SK-N-MC (cell line): Measurements from ENCODE around the gene DAZAP1.

Experiments used
- EZH2 ChIP-seq: fragments of 200-600 bp; sonication (generic); IDR thresholded peaks from one replicate; pipeline ENCODE4 v1.6.1; 2017; ENCODE audit warnings: antibody characterized with exemption
- POLR2AphosphoS5 ChIP-seq: IDR thresholded peaks from 2 replicates; pipeline ENCODE4 v1.6.1; 2012; ENCODE audit warnings: mild to moderate bottlenecking, low read depth, low read length, borderline replicate concordance

GRCh38 chr19:1360126-1360817, 47.1 kb upstream of the DAZAP1 start:
- TF ChIP-seq EZH2 (no peak), POLR2AphosphoS5 (no peak)
